ENCODE measurements around the gene CFAP61. TPM values are rescaled to one million over a fixed set of nuclear protein-coding genes. Genes with fewer than 3 reads are reported as not detected.

CFAP61 gene
- total and polyA plus RNA-seq, 8 donors, result 0.95 to 5.3 (median 3.2) TPM; not detected in 1

GRCh38 chr20:20274821-20275220 is 222.5 kb downstream of the CFAP61 start:
- no peak for DNase-seq
- Histone ChIP-seq H3K27me3 (peaks cover 0 to 14% of the 10 kb centered on the region in 2 donors), H3K36me3 (no peaks in the 10 kb centered on the region), H3K27ac (no peak overlapping the region), H3K9me3 (no peaks in the 10 kb centered on the region), H3K4me3 (no peak overlapping the region), H3K4me1 (peaks cover 0 to 5% of the 10 kb centered on the region in 2 donors)
- intact Hi-C loops (cut with DNase I), result no loop called here
- ATAC-seq, result no peak
- TF ChIP-seq CTCF (IDR thresholded peaks at IDR 0.05), result no peak

- no peak overlapping the region for H3K27ac ChIP-seq
- H3K27me3 ChIP-seq, result peaks cover 0 to 14% of the 10 kb centered on the region in 2 donors
- H3K9me3 ChIP-seq, result no peaks in the 10 kb centered on the region
- no peak overlapping the region for H3K4me3 ChIP-seq
- ATAC-seq (no peak), DNase-seq (no peak)
- peaks cover 0 to 5% of the 10 kb centered on the region in 2 donors for H3K4me1 ChIP-seq
- no peak for TF ChIP-seq CTCF (IDR thresholded peaks at IDR 0.05)
- intact Hi-C loops (cut with DNase I), result no loop called here
- no peaks in the 10 kb centered on the region for H3K36me3 ChIP-seq
These were observed 223.3 kb downstream of the CFAP61 start for GRCh38 chr20:20275636-20276035.

- intact Hi-C loops (cut with DNase I), result no loop called here
These were observed 224.6 kb downstream of the CFAP61 start for GRCh38 chr20:20276811-20277530.

DNA sequence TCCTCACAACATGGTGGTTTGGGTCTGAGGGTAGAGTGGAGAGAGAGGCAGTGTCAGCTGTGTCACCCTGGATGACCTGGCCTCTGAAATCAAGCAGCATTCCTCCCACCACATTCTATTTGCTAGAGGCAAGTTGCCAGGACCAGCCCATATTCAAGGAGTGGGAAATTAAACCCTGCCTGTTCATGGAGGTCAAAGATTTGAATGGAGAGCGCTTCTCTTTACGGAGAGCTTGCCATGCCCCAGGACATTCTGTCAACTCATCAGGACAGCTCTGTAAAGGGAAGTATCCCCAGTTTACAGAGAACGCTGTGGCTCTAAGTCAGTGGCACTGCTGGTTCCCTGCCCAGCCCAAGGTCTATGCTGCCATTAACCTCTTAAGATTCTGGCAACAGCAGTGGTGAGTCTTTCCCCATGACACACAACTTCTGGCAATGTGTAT is 225.6 kb downstream of the CFAP61 start:
- intact Hi-C loops (cut with DNase I), result no loop called here
- ATAC-seq (peak; percentile 50), DNase-seq (no peak)

More at GRCh38 chr20:20276811-20277530, 224.6 kb downstream of the CFAP61 start:
- no peak for ATAC-seq
- Histone ChIP-seq H3K27me3 (peaks cover 0 to 10% of the 10 kb centered on the region in 2 donors), H3K36me3 (no peaks in the 10 kb centered on the region), H3K9me3 (no peaks in the 10 kb centered on the region), H3K4me3 (no peak overlapping the region), H3K4me1 (peaks cover 0 to 5% of the 10 kb centered on the region in 2 donors), H3K27ac (no peak overlapping the region)
- peak in 2 of 4 donors; percentile 24 to 28 for DNase-seq
- no peak for TF ChIP-seq CTCF (IDR thresholded peaks at IDR 0.05)

More for the DNA sequence above, 225.6 kb downstream of the CFAP61 start:
- Histone ChIP-seq H3K27ac (no peak overlapping the region), H3K27me3 (peaks cover 0 to 10% of the 10 kb centered on the region in 2 donors), H3K9me3 (no peaks in the 10 kb centered on the region), H3K4me3 (no peak overlapping the region), H3K4me1 (peaks cover 0 to 5% of the 10 kb centered on the region in 2 donors), H3K36me3 (no peaks in the 10 kb centered on the region)
- no peak for TF ChIP-seq CTCF (IDR thresholded peaks at IDR 0.05)

Measured in left lung (tissue), 10 donors.